ENCODE data around the gene CNBP.
"Not testable (repeated sequence)": the region's sequence is repeated elsewhere in the genome, so short reads cannot be mapped to it uniquely, and the experiment has no call there.

Gene CNBP

GRCh38 chr3:129224984-129225393, 41.3 kb upstream of the CNBP start:
- peak overlapping the region in 1 of 3 experiments; percentile 4 for H3K4me3 Mint-ChIP-seq
- no peaks in the 10 kb centered on the region for H3K27me3 Mint-ChIP-seq (ENCODE audit: low read depth)
- no peaks in the 10 kb centered on the region for H3K9me3 Mint-ChIP-seq
- peak overlapping the region; percentile 60 to 79 (median 76) for H3K27ac Mint-ChIP-seq
- H3K4me1 Mint-ChIP-seq: peaks cover 34% of the 10 kb centered on the region
- TF ChIP-seq CTCF (IDR thresholded peaks at IDR 0.05; ENCODE audit: unreplicated experiment in 3 of 3): no peak
- no peaks in the 10 kb centered on the region for H3K36me3 Mint-ChIP-seq (ENCODE audit: low read depth)

DNA sequence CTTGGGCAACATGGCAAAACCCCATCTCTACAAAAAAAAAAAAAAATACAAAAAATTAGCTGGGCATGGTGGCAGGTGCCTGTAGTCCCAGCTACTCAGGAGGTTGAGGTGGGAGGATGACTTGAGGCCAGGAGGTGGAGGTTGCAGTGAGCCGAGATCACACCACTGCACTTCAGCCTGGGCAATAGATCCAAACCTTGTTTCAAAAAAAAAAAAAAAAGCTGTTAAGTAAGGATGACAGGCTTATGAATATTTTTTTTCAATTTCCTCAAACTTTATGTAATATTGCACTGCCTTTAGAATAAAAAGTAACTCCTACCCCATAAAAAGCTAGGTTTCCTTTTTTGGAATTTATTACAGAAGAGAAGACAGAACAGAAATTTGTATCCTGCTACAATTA, 40.7 kb upstream of the CNBP start:
- peak overlapping the region in 1 of 3 experiments; percentile 79 for H3K27ac Mint-ChIP-seq
- H3K27me3 Mint-ChIP-seq (ENCODE audit: low read depth); H3K36me3 Mint-ChIP-seq (ENCODE audit: low read depth); H3K9me3 Mint-ChIP-seq; H3K4me3 Mint-ChIP-seq: not testable (repeated sequence)
- peaks cover 30% of the 10 kb centered on the region for H3K4me1 Mint-ChIP-seq

GRCh38 chr3:129218742-129219141, 35.0 kb upstream of the CNBP start:
- no peaks in the 10 kb centered on the region for H3K4me1 Mint-ChIP-seq
- no peak overlapping the region for H3K4me3 Mint-ChIP-seq
- TF ChIP-seq CTCF (IDR thresholded peaks at IDR 0.05; ENCODE audit: unreplicated experiment in 3 of 3): no peak
- no peak overlapping the region for H3K27ac Mint-ChIP-seq
- no peaks in the 10 kb centered on the region for H3K36me3 Mint-ChIP-seq (ENCODE audit: low read depth)
- H3K27me3 Mint-ChIP-seq (ENCODE audit: low read depth): peaks cover 9% of the 10 kb centered on the region
- H3K9me3 Mint-ChIP-seq: no peaks in the 10 kb centered on the region

GRCh38 chr3:129213238-129213637, 29.5 kb upstream of the CNBP start:
- no peak overlapping the region for H3K27ac Mint-ChIP-seq
- no peak overlapping the region for H3K4me3 Mint-ChIP-seq
- no peak for TF ChIP-seq CTCF (IDR thresholded peaks at IDR 0.05; ENCODE audit: unreplicated experiment in 3 of 3)
- no peaks in the 10 kb centered on the region for H3K9me3 Mint-ChIP-seq
- no peaks in the 10 kb centered on the region for H3K36me3 Mint-ChIP-seq (ENCODE audit: low read depth)
- no peaks in the 10 kb centered on the region for H3K27me3 Mint-ChIP-seq (ENCODE audit: low read depth)
- peaks cover 11% of the 10 kb centered on the region for H3K4me1 Mint-ChIP-seq

DNA sequence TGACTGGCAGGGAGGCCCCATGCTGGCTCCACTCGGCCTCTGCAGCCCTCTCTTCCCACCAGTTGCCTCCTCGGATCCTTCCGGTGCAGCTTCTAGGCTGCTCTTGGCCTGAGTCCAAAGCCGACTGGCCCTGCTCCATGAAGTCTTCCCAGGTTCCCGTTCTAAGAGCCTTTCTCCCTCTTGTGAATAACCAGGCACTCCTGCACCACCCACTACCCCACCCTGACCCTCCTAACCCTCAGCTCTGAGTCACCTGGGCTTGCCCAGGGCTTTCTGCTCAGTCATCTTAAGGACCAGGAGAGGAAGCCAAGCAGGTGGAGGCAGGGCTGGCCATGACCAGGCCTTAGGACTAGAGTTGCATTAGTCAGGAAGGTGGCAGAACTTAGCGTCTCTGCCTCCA, 28.1 kb upstream of the CNBP start:
- Mint-ChIP-seq H3K4me1 (peaks cover 18% of the 10 kb centered on the region), H3K4me3 (no peak overlapping the region), H3K36me3 (ENCODE audit: low read depth) (no peaks in the 10 kb centered on the region), H3K27me3 (ENCODE audit: low read depth) (no peaks in the 10 kb centered on the region), H3K9me3 (no peaks in the 10 kb centered on the region), H3K27ac (peak overlapping the region; percentile 42 to 76 (median 74))
- TF ChIP-seq CTCF (IDR thresholded peaks at IDR 0.05; ENCODE audit: unreplicated experiment in 3 of 3): no peak

GRCh38 chr3:129211345-129211744, 27.6 kb upstream of the CNBP start:
- TF ChIP-seq CTCF (IDR thresholded peaks at IDR 0.05; ENCODE audit: unreplicated experiment in 3 of 3): no peak

More at GRCh38 chr3:129211345-129211744, 27.6 kb upstream of the CNBP start:
- no peak overlapping the region for H3K4me3 Mint-ChIP-seq
- no peaks in the 10 kb centered on the region for H3K9me3 Mint-ChIP-seq
- no peaks in the 10 kb centered on the region for H3K27me3 Mint-ChIP-seq (ENCODE audit: low read depth)
- H3K27ac Mint-ChIP-seq: peak overlapping the region; percentile 42 to 76 (median 74)
- no peaks in the 10 kb centered on the region for H3K36me3 Mint-ChIP-seq (ENCODE audit: low read depth)
- peaks cover 18% of the 10 kb centered on the region for H3K4me1 Mint-ChIP-seq

Measured in nephron (organoid).